HG02938 (cell line): ENCODE results near the gene PUS10.
"Not testable (repeated sequence)": the region's sequence is repeated elsewhere in the genome, so short reads cannot be mapped to it uniquely, and the experiment has no call there.

ENCODE experiments used
- ATAC-seq: cut with Tn5 transposase; IDR thresholded peaks from one replicate; pipeline ENCODE4 v1.9.1; 2021; ENCODE audit warnings: mild to moderate bottlenecking, moderate library complexity; ENCODE audit not compliant: unreplicated experiment

The PUS10 gene

GRCh38 chr2:60934165-60934722 is 83.8 kb downstream of the PUS10 start:
- no peak for ATAC-seq

DNA sequence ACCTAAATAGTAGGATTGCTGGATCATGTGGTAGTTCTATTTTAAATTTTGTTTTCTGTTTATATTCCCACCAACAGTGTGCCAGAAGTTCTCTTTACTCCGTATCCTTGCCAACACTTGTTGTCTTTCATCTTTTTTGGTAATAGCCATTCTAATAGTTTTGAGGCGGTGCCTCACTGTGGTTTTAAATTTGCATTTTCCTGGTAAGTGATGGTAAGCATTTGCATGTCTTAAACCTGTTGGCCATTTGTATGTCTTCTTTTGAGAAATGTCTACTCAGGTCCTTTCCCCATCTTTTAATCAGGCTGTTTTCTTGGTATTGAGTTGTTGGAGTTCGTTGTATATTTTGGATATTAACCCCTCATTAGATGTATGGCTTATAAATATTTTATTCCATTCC is 85.1 kb downstream of the PUS10 start:
- ATAC-seq = no peak

GRCh38 chr2:60932061-60932460 is 86.0 kb downstream of the PUS10 start:
- ATAC-seq = not testable (repeated sequence)

DNA sequence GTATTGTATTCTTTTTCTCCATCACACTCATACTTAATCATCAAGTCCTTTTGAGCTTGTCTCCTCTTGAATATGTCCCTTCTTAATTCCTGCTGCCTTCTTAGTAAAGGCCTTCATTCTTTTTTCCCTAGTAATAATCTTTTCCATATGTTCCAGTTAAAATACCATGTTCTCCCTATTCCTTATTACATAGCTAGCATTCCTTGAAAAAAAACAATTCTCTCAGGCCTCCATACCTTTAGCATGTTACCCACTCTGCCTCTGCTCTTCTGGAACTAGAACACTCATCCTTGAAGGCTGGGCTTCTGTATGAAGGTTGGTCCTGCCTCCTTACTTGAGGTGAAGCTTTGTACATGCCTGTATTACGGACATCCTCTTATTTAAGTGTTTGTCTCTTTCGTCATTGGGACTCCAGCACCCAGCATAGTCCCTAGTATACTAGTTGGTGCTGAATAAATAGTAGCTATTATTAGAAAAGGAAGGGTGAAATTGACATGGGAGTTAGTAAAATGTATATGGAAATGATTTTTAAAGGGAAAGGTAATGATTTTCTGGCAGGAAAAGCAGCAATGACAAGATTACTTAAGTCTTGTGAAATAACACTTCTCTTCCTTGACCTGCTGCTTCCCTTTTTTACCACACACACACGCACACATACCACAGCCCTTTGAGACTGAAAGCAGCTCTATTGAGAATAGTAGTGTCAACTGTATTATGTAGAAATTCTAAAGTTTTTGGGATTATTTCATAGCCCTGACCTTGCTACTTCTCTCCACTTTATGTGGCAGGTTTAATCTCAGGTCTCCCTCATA is 91.1 kb downstream of the PUS10 start:
- ATAC-seq = no peak

- no peak for ATAC-seq
Measured at GRCh38 chr2:60925994-60926740, 91.9 kb downstream of the PUS10 start.

- no peak for ATAC-seq
Measured at GRCh38 chr2:60907329-60907728, 110.7 kb downstream of the PUS10 start.

DNA sequence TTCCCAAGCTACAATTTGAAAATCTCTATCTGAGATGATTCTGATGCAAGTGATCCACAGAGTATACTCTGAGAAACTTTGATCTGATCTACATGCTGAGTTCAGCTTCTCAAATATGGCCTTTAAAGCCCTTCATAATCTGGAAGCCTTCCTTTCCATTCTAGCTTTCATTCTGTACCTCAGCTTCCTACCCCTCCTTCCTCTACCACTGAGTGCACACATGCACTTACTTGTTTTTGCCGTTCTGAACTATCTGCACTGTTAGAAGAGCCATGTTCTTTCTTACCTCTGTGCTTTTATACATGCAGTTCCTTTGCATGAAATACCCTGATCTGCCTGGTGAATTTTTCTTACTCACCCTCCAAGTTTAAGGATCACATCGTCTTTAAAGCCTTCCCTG is 111.7 kb downstream of the PUS10 start:
- no peak for ATAC-seq

- ATAC-seq = not testable (repeated sequence)
Measured at GRCh38 chr2:60905867-60906266, 112.2 kb downstream of the PUS10 start.

- ATAC-seq = not testable (repeated sequence)
Measured at GRCh38 chr2:60901296-60901695, 116.8 kb downstream of the PUS10 start.

DNA sequence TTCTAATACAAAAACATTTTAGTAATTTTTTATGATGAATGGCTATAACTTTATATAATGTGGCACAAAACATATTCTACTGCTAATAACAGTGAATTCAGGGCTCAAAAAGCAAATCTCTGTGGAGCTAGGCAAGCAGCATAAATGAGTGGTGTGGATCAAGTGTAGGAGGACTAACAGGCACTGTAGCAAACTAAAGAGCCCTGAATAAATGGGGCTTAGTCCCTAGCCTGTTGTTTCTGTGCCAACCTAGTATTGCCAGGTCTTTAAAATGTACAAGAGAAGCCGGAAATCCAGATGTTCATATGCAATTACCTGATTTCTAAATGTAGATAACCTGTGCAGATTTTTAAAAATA is 118.2 kb downstream of the PUS10 start:
- peak; percentile 27 for ATAC-seq

- peak; percentile 57 for ATAC-seq
Measured at GRCh38 chr2:60899230-60899891, 118.7 kb downstream of the PUS10 start.

GRCh38 chr2:60898567-60898966 is 119.5 kb downstream of the PUS10 start:
- ATAC-seq = no peak
